Epithelial cell of prostate (primary cell): ENCODE data around the gene EGFL8.
"Not testable (repeated sequence)": the region's sequence is repeated elsewhere in the genome, so short reads cannot be mapped to it uniquely, and the experiment has no call there.

Source experiments
- DNase-seq: peaks from one replicate; pipeline ENCODE4 v3.0.0-alpha.2; 2011; ENCODE audit warnings: low read depth, low spot score
- H3K27ac ChIP-seq: fragments of 450-650 bp; 2 replicates; pipeline ENCODE4 v1.5.1; 2017; ENCODE audit warnings: mild to moderate bottlenecking

The EGFL8 gene

DNA sequence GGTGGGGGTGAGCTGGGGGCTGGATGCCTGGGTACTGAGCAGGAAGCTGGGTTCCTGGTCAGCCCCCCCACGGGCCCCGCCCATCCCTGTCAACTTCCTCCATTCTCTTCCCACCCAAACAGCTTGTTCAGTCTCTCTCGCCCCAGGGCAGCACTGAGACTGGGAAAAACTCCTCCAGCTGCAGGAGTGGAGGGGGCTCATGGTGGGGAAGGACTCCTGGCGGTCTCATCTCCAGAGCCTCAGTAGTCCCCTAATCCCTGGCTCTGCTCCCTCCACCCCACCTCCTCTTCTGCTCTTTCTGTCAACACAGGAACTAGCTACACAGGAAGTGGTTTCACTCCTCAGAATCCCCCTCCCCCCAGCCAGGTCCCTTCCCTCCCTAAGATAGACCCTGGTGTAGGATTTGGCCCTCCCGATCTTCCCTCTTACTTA is 28.2 kb downstream of the EGFL8 start, which contains the start of gene GPSM3:
Gene GPSM3 (minus strand): TSS at position 36 of the 432 bp plus-strand sequence. CDS start 130 bp downstream, outside the sequence.
- no peak for DNase-seq
- H3K27ac ChIP-seq, result peak within 1 kb of the TSS; percentile 48

- H3K27ac ChIP-seq, result peak overlapping the region; percentile 48
- not testable (repeated sequence) for DNase-seq
Measured at GRCh38 chr6:32193096-32193495, 28.7 kb downstream of the EGFL8 start.

DNA sequence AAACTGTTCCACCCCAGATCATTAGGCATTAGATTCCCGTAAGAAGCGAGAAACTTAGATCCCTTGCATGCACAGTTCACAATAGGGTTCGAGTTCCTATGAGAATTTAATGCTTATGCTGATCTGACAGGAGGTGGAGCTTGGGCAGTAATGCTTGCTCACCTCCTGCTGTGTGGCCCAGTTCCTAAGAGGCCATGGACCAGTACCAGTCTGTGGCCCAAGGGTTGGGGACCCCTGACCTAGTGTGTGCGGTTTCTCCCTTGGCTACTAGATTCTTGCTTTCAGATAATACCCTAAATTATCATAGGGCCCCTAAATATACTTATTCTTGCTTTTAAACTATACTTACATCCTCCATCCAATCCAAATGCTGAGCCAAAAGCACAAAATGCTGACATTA is 30.0 kb downstream of the EGFL8 start:
- H3K27ac ChIP-seq, result peak overlapping the region; percentile 93
- DNase-seq, result no peak

DNA sequence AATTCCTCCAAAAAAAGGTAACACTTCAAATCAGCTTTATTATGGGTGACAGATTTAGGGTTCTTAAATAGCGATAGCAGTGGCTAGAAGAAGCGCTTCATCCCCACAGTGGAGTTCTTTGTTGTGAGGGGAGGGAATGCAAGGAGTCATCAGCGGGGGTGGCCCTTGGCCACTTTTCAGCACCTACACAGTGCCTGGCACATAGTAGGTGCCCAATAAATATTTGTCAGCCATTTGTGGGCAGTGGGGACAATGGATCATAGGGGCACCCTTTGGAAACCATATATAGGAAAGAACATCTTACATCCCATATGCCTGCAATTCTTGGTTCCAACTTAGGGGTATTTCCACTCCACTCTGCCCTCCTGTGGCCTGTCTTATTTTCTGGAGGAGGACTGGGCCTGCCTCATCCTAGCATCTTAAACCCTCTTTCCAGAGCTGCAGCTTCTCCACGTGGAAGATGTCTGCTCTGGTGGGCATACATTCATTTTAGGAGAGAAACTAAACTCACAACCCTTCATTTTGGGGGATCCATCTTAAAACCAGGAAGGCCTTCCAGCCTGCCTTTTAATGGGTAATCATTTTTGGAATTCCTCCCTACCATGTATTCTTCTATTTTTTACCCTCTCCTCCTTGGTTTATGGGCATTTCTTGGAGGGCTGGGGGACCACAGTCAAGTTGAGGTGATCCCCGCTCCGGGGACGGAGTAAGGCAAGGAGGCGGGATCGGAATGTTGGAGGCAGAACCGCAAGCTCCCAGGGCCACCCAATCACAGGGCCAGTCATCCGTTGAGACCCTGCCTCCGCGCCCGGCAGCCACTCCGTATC is 30.6 kb downstream of the EGFL8 start:
- peak overlapping the region; percentile 93 for H3K27ac ChIP-seq
- DNase-seq, result no peak

DNA sequence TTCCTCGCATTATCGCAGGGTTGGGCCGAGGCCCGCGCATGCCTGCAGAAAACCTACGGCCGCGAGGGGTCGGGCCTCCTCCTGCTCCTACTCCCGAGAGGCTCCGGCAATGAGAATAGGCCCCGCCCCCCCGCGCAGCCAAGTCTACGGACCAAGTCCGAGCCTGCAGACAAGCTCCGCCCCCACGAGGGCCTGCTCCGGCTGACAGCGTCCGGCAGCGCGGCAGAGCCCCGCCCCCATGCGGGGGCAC is 31.2 kb downstream of the EGFL8 start:
- peak; percentile 96 for DNase-seq

GRCh38 chr6:32195902-32196681 is 31.7 kb downstream of the EGFL8 start:
- no peak for DNase-seq
- peak overlapping the region; percentile 93 for H3K27ac ChIP-seq

More for the DNA sequence above, 31.2 kb downstream of the EGFL8 start:
- H3K27ac ChIP-seq, result peak overlapping the region; percentile 93

DNA sequence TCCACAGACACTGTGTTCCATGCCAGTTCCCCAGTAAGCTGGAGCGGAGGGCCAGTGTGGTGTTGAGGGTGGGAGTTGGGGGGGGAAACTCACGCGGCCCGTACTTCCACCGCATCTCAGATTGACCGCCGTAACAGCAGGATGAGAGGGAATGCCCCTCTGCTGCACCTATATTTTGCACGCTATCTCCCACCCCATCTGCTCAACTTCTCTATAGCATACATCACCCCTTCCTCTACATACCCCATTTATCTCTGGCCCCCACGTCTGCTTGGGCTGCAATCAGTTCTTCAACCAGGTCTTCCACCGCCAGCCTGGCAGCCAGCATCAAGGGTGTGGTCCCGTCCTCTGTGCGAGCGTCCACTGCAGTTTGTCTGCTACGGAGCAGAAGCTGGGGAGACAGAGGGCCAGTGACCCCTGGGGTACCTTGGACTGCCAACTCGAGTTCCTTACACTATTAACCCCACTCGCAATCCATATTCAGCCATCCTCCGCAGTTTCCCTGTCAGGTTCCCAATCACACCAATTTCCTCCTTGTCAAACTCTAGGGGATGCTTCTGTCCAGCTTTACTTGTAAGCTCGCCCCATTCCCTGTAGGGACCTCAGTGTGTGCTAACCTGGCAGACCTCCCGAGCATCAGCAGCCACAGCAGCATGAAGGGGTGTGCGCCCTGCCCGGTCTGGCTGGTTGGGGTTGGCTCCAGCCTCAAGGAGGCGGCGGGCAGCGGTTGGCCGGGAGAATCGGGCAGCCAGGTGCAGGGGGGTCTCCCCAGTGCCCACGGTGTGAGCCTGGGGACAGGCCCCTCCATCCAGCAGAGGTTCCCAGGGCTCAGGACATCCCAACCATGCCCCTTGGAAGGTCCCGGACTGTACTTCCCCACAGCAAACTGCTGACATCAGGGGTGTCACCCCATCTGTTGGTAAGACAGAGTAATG is 32.6 kb downstream of the EGFL8 start:
- peak overlapping the region; percentile 93 for H3K27ac ChIP-seq
- DNase-seq, result no peak

GRCh38 chr6:32198345-32198696 is 33.9 kb downstream of the EGFL8 start:
- DNase-seq, result no peak
- H3K27ac ChIP-seq, result no peak overlapping the region

- no peak overlapping the region for H3K27ac ChIP-seq
- DNase-seq, result no peak
Measured at GRCh38 chr6:32198866-32199265, 34.5 kb downstream of the EGFL8 start.

GRCh38 chr6:32200711-32201475 is 36.5 kb downstream of the EGFL8 start:
- H3K27ac ChIP-seq, result no peak overlapping the region
- no peak for DNase-seq

GRCh38 chr6:32202186-32202585 is 37.8 kb downstream of the EGFL8 start:
- H3K27ac ChIP-seq, result no peak overlapping the region
- no peak for DNase-seq

- DNase-seq, result no peak
- H3K27ac ChIP-seq, result no peak overlapping the region
Measured at GRCh38 chr6:32203426-32204267, 39.3 kb downstream of the EGFL8 start.

GRCh38 chr6:32204268-32204715 is 39.9 kb downstream of the EGFL8 start:
- no peak overlapping the region for H3K27ac ChIP-seq
- no peak for DNase-seq

DNA sequence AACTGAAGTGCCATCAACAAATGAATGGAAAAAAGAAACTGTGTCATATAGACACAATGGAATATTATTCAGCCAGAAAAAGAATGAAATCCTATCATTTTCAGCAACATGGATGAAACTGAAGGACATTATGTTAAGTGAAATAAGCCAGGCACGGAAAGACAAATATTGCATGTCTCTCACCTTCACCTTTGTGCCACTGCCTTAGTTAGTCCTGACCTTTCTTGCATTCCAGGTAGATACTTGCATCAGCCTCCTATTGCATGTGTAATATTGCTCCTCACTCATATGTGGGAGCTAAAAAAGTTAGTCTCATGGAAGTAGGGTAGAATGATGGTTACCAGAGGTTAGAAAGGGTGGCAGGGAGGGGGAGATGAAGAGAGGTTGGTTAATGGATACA is 44.6 kb downstream of the EGFL8 start:
- H3K27ac ChIP-seq, result no peak overlapping the region
- no peak for DNase-seq

- DNase-seq, result no peak
- H3K27ac ChIP-seq, result no peak overlapping the region
Measured at GRCh38 chr6:32210191-32210601, 45.8 kb downstream of the EGFL8 start.

DNA sequence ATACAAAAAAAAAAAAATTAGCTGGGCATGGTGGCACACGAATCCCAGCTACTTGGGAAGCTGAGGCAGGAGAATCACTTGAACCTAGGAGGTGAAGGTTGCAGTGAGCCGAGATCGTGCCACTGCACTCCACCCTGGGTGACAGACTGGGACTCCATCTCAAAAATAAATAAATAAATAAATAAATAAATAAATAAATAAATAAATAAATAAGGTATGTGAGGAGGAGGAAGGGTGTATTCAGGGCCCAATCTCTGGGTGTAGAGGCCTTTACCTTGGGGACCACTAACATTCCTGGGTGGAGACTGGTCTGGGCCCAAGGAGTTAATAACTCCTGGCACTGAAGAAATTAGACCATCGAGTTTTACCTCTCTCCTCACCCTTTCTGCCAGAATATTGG is 47.0 kb downstream of the EGFL8 start:
- not testable (repeated sequence) for H3K27ac ChIP-seq, DNase-seq

- H3K27ac ChIP-seq, result no peak overlapping the region
- DNase-seq, result no peak
Measured at GRCh38 chr6:32212076-32212760, 47.8 kb downstream of the EGFL8 start.

GRCh38 chr6:32213649-32214048 is 49.3 kb downstream of the EGFL8 start:
- no peak overlapping the region for H3K27ac ChIP-seq
- no peak for DNase-seq
